HepG2 (cell line): ENCODE data around the gene CGB5. TPM values are rescaled to one million over a fixed set of nuclear protein-coding genes. Genes with fewer than 3 reads are reported as not detected.

ENCODE experiments used
- AGO1 ChIP-seq: fragments of 200-400 bp; formaldehyde crosslinking; IDR thresholded peaks from 2 replicates; pipeline ENCODE4 v1.6.1; 2017; ENCODE audit warnings: mild to moderate bottlenecking, low read depth, low read length, moderate library complexity; ENCODE audit not compliant: poor library complexity, severe bottlenecking
- CBFB ChIP-seq: sonication (generic); formaldehyde crosslinking; IDR thresholded peaks from 2 replicates; pipeline ENCODE4 v1.4.0; 2020; ENCODE audit warnings: missing genetic modification reagents
- HMG20A ChIP-seq: IDR thresholded peaks from 2 replicates; pipeline ENCODE4 v1.6.1; 2016; ENCODE audit warnings: borderline replicate concordance
- LBX2 ChIP-seq: sonication (generic); formaldehyde crosslinking; IDR thresholded peaks from 2 replicates; pipeline ENCODE4 v1.5.0; 2020; ENCODE audit warnings: missing genetic modification reagents, mild to moderate bottlenecking, borderline replicate concordance
- NCOA2 ChIP-seq: sonication (generic); formaldehyde crosslinking; IDR thresholded peaks from 2 replicates; pipeline ENCODE4 v1.8.0; 2022; ENCODE audit warnings: inconsistent platforms
- NR3C1 ChIP-seq: sonication (generic); formaldehyde crosslinking; IDR thresholded peaks from 2 replicates; pipeline ENCODE4 v1.4.0; 2020; ENCODE audit warnings: missing genetic modification reagents
- SIN3A ChIP-seq: IDR thresholded peaks from 2 replicates; pipeline ENCODE4 v1.6.1; 2011; ENCODE audit warnings: low read depth, mild to moderate bottlenecking, control low read depth, low read length, borderline replicate concordance
- SIN3B ChIP-seq: fragments of 150-350 bp; IDR thresholded peaks from 2 replicates; pipeline ENCODE4 v1.6.1; 2014; ENCODE audit warnings: low read length
- SP1 ChIP-seq, 2 experiments: fragments of 450-650 bp in 1 of 2; sonication (generic) in 1 of 2; formaldehyde crosslinking in 1 of 2; IDR thresholded peaks; 2 replicates each; pipeline versions ENCODE4 v1.4.0 to v1.6.1; 2016 to 2020; ENCODE audit warnings: missing genetic modification reagents in 1 of 2
- SPEN ChIP-seq: sonication (generic); formaldehyde crosslinking; IDR thresholded peaks from 2 replicates; pipeline ENCODE4 v1.5.1; 2020; ENCODE audit warnings: low read depth, mild to moderate bottlenecking, missing genetic modification reagents
- TOPORS ChIP-seq: sonication (generic); formaldehyde crosslinking; IDR thresholded peaks from 2 replicates; pipeline ENCODE4 v1.8.0; 2023; ENCODE audit warnings: mild to moderate bottlenecking, missing genetic modification reagents
- ZBTB8A ChIP-seq: sonication (generic); formaldehyde crosslinking; IDR thresholded peaks from 2 replicates; pipeline ENCODE4 v1.4.0; 2020; ENCODE audit warnings: mild to moderate bottlenecking, low read depth, missing genetic modification reagents, borderline replicate concordance
- ZNF280D ChIP-seq: sonication (generic); formaldehyde crosslinking; IDR thresholded peaks from 2 replicates; pipeline ENCODE4 v1.5.1; 2020; ENCODE audit warnings: mild to moderate bottlenecking, missing genetic modification reagents
- ZNF761 ChIP-seq: sonication (generic); formaldehyde crosslinking; conservative IDR thresholded peaks from 2 replicates; pipeline ENCODE4 v1.4.0; 2020; ENCODE audit warnings: mild to moderate bottlenecking, missing genetic modification reagents
- ZSCAN29 ChIP-seq: sonication (generic); formaldehyde crosslinking; conservative IDR thresholded peaks from 2 replicates; pipeline ENCODE4 v1.4.0; 2020; ENCODE audit warnings: mild to moderate bottlenecking, missing genetic modification reagents
- polyA plus RNA-seq, 8 experiments: library from polyadenylated mRNA; depleted of rRNA in 3 of 8; stranded (reverse) in 7 of 8; unstranded in 1 of 8; fragments of >200 nt; fragmentation: Illumina TruSeq in 4 of 8; extraction: Trizol in 4 of 8; gene quantifications; 2 replicates each; pipeline versions ENCODE4 v1.2.1 to v1.2.3, GENCODE V29; 2011 to 2016; ENCODE audit warnings: low read depth in 4 of 8, missing spikeins in 1 of 8, mixed read lengths in 1 of 8; ENCODE audit not compliant: insufficient read depth in 1 of 8
- total RNA-seq, 5 experiments: library from RNA; depleted of rRNA; stranded (reverse); fragments of >200 nt; fragmentation: Illumina TruSeq; extraction: Trizol; gene quantifications; 2 replicates each; pipeline ENCODE4 v1.2.3, GENCODE V29; 2016; ENCODE audit warnings: low read depth in 1 of 5
- TF ChIP-seq, protein P1 (sequence below), 2 experiments: sonication (generic) in 1 of 2; formaldehyde crosslinking in 1 of 2; IDR thresholded peaks; 2 replicates each; pipeline versions ENCODE4 v1.4.0 to v1.6.1; 2016 to 2020; ENCODE audit warnings: borderline replicate concordance in 1 of 2, low read depth in 1 of 2, mild to moderate bottlenecking in 1 of 2, missing genetic modification reagents in 1 of 2
- TF ChIP-seq, protein P2 (sequence below): IDR thresholded peaks from 2 replicates; pipeline ENCODE4 v1.4.0; 2020; ENCODE audit warnings: mild to moderate bottlenecking, missing genetic modification reagents

The CGB5 gene
- total and polyA plus RNA-seq, 2 of the 13 experiments (the other 11 are each of a cell fraction or from before 2014, with no cell fraction given), result not detected

DNA sequence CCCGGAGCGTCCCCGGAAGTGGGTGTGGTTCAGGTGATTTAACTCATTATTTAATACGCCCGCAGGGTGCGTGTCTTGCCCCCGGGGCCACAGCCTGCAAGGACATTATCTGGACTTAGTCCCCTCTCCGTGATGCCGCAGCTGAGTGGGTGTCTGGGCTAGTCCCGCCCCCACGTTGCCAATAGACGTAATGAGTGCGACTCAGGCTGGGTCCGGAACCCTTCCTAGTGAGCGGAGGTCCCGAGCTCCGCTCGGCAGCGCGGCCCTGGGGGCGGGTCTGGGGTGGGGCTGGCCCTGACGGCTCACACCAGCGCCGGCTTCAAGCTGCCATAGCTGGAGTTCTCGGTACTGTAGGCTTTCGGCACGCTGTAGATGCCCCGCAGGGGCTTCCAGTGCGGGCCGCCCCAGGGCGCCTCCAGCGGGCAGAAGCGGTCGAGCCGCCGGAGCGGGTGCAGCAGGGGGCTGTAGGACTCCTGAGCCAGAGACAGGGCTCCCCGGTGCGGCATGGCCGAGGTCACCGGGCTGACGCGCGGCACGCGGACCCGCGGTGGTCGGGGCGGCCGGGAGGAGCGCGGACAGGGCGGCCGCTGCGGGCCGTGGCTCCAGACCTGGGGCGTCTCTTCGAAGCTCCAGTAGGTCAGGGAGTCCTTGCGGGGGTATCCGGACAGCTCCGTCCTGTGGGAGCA, 25.8 kb upstream of the CGB5 start (continued):
- TF ChIP-seq ZNF280D (CRISPR knock-in tag) (no peak), SPEN (CRISPR knock-in tag) (no peak), AGO1 (no peak), SP1 (IDR thresholded peaks at IDR 0.05) (no peak), SP1 (CRISPR knock-in tag; IDR thresholded peaks at IDR 0.05) (no peak), LBX2 (no peak), ZNF761 (CRISPR knock-in tag) (no peak), ZBTB8A (CRISPR knock-in tag) (no peak), NCOA2 (CRISPR knock-in tag) (no peak), HMG20A (no peak), SIN3A (no peak), ZSCAN29 (CRISPR knock-in tag) (no peak), NR3C1 (CRISPR knock-in tag) (no peak), CBFB (CRISPR knock-in tag) (no peak), TOPORS (CRISPR knock-in tag) (no peak), SIN3B (no peak)
- TF ChIP-seq, protein P1, sequence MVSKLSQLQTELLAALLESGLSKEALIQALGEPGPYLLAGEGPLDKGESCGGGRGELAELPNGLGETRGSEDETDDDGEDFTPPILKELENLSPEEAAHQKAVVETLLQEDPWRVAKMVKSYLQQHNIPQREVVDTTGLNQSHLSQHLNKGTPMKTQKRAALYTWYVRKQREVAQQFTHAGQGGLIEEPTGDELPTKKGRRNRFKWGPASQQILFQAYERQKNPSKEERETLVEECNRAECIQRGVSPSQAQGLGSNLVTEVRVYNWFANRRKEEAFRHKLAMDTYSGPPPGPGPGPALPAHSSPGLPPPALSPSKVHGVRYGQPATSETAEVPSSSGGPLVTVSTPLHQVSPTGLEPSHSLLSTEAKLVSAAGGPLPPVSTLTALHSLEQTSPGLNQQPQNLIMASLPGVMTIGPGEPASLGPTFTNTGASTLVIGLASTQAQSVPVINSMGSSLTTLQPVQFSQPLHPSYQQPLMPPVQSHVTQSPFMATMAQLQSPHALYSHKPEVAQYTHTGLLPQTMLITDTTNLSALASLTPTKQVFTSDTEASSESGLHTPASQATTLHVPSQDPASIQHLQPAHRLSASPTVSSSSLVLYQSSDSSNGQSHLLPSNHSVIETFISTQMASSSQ (IDR thresholded peaks at IDR 0.05; ENCODE audit: low read depth), result no peak
- TF ChIP-seq, protein P1 (CRISPR knock-in tag; IDR thresholded peaks at IDR 0.05; ENCODE audit: borderline replicate concordance), result no peak
- TF ChIP-seq, protein P2, sequence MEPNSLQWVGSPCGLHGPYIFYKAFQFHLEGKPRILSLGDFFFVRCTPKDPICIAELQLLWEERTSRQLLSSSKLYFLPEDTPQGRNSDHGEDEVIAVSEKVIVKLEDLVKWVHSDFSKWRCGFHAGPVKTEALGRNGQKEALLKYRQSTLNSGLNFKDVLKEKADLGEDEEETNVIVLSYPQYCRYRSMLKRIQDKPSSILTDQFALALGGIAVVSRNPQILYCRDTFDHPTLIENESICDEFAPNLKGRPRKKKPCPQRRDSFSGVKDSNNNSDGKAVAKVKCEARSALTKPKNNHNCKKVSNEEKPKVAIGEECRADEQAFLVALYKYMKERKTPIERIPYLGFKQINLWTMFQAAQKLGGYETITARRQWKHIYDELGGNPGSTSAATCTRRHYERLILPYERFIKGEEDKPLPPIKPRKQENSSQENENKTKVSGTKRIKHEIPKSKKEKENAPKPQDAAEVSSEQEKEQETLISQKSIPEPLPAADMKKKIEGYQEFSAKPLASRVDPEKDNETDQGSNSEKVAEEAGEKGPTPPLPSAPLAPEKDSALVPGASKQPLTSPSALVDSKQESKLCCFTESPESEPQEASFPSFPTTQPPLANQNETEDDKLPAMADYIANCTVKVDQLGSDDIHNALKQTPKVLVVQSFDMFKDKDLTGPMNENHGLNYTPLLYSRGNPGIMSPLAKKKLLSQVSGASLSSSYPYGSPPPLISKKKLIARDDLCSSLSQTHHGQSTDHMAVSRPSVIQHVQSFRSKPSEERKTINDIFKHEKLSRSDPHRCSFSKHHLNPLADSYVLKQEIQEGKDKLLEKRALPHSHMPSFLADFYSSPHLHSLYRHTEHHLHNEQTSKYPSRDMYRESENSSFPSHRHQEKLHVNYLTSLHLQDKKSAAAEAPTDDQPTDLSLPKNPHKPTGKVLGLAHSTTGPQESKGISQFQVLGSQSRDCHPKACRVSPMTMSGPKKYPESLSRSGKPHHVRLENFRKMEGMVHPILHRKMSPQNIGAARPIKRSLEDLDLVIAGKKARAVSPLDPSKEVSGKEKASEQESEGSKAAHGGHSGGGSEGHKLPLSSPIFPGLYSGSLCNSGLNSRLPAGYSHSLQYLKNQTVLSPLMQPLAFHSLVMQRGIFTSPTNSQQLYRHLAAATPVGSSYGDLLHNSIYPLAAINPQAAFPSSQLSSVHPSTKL, result no peak
